Vagina (tissue), 2 donors: ENCODE data around the gene FUZ. TPM values are rescaled to one million over a fixed set of nuclear protein-coding genes. Genes with fewer than 3 reads are reported as not detected.

Experiments used
- DNase-seq, 2 donors: peaks; one replicate each; pipeline ENCODE4 v3.0.0-alpha.2; 2017; ENCODE audit errors: extremely low spot score in 2 of 2
- H3K27ac ChIP-seq: fragments of 200-600 bp; sonication (generic); one replicate; pipeline ENCODE4 v1.5.1; 2019
- H3K27me3 ChIP-seq: fragments of 200-600 bp; sonication (generic); one replicate; pipeline ENCODE4 v1.5.1; 2019
- H3K36me3 ChIP-seq, 2 donors: fragments of 200-600 bp; sonication (generic); one replicate each; pipeline ENCODE4 v1.5.1; 2017 to 2019
- H3K4me1 ChIP-seq: fragments of 200-600 bp; sonication (generic); one replicate; pipeline ENCODE4 v1.5.1; 2019
- H3K4me3 ChIP-seq, 2 donors: fragments of 200-600 bp; sonication (generic); 1 replicate in 1 of 2; 2 replicates in 1 of 2; pipeline ENCODE4 v1.5.1; 2016 to 2019
- H3K9me3 ChIP-seq: fragments of 200-600 bp; sonication (generic); one replicate; pipeline ENCODE4 v1.5.1; 2019
- POLR2A ChIP-seq, 2 donors: fragments of 450-650 bp; IDR thresholded peaks; one replicate each; pipeline ENCODE4 v1.6.1; 2017; ENCODE audit warnings: antibody characterized with exemption in 2 of 2, mild to moderate bottlenecking in 2 of 2, moderate library complexity in 2 of 2
- POLR2AphosphoS5 ChIP-seq, 2 donors: sonication (generic); formaldehyde crosslinking; IDR thresholded peaks; one replicate each; pipeline ENCODE4 v1.9.0; 2017; ENCODE audit warnings: antibody characterized with exemption in 2 of 2, mild to moderate bottlenecking in 2 of 2, low read depth in 1 of 2; ENCODE audit not compliant: insufficient read depth in 1 of 2
- intact Hi-C: fragments of 100-400 bp; cut with DNase I; formaldehyde crosslinking; loops from one replicate; pipeline ENCODE4 v1.15.1; 2023
- total RNA-seq: library from RNA; depleted of rRNA; stranded (reverse); fragments of >200 nt; gene quantifications from one replicate; pipeline ENCODE4 v1.2.3, GENCODE V29; 2016
- TF ChIP-seq, protein P1 (sequence below), 3 experiments: fragments of 450-650 bp in 2 of 3; fragments of 200-600 bp in 1 of 3; sonication (generic) in 1 of 3; IDR thresholded peaks; one replicate each; pipeline ENCODE4 v1.5.1; 2017 to 2019; ENCODE audit warnings: antibody characterized with exemption in 3 of 3, mild to moderate bottlenecking in 2 of 3, moderate library complexity in 2 of 3

Gene FUZ
- total RNA-seq, 1 donor from 2014 or later: 11.5 TPM

DNA sequence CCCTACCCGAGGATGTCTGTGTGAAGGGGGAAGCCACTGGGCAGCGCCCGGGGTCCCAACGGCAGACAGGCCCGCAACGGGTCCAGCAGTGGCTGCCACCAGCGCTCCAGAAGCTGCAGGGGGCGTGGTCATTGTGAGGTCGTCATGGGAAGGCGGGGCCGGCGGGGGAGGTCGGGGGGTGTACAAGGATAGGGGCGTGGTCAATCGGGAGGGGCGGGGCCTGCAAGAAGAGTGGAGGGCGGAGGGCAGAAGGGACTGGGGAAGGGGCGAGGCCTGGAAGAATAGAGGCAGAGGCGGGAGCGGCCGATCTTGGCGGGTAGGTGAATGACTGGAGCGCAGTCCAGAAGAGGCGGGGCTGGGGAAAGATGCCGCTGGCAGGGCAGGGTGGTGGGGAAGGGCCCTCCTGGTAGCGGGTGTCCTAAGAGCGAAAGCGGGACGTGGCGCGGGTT, 4.4 kb downstream of the FUZ start:
- Histone ChIP-seq H3K27ac (peak overlapping the region; percentile 90), H3K4me1 (peaks cover 31% of the 10 kb centered on the region), H3K9me3 (no peaks in the 10 kb centered on the region), H3K27me3 (no peaks in the 10 kb centered on the region), H3K4me3 (peak overlapping the region; percentile 66 to 92), H3K36me3 (peaks cover 0 to 18% of the 10 kb centered on the region in 2 donors)
- intact Hi-C loops: loop anchor here (5.0 kb wide), 1 partner anchor 41 kb away; the partner anchor contains the start of gene AP2A1
- TF ChIP-seq POLR2AphosphoS5 (IDR thresholded peaks at IDR 0.05; ENCODE audit: insufficient read depth in 1 of 2, low read depth in 1 of 2) (peak in 1 of 2 donors; percentile 93), POLR2A (IDR thresholded peaks at IDR 0.05) (peak in 1 of 2 donors; percentile 47)
- TF ChIP-seq, protein P1, sequence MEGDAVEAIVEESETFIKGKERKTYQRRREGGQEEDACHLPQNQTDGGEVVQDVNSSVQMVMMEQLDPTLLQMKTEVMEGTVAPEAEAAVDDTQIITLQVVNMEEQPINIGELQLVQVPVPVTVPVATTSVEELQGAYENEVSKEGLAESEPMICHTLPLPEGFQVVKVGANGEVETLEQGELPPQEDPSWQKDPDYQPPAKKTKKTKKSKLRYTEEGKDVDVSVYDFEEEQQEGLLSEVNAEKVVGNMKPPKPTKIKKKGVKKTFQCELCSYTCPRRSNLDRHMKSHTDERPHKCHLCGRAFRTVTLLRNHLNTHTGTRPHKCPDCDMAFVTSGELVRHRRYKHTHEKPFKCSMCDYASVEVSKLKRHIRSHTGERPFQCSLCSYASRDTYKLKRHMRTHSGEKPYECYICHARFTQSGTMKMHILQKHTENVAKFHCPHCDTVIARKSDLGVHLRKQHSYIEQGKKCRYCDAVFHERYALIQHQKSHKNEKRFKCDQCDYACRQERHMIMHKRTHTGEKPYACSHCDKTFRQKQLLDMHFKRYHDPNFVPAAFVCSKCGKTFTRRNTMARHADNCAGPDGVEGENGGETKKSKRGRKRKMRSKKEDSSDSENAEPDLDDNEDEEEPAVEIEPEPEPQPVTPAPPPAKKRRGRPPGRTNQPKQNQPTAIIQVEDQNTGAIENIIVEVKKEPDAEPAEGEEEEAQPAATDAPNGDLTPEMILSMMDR (IDR thresholded peaks at IDR 0.05): no peak
- DNase-seq: no peak

GRCh38 chr19:49807904-49808675, 5.0 kb downstream of the FUZ start:
- DNase-seq: no peak
- TF ChIP-seq POLR2AphosphoS5 (IDR thresholded peaks at IDR 0.05; ENCODE audit: insufficient read depth in 1 of 2, low read depth in 1 of 2) (no peak), POLR2A (IDR thresholded peaks at IDR 0.05) (no peak)
- TF ChIP-seq, protein P1 (IDR thresholded peaks at IDR 0.05): no peak
- peaks cover 30% of the 10 kb centered on the region for H3K4me1 ChIP-seq

GRCh38 chr19:49807058-49807903, 5.8 kb downstream of the FUZ start:
- Histone ChIP-seq H3K36me3 (peaks cover 0 to 30% of the 10 kb centered on the region in 2 donors), H3K9me3 (no peaks in the 10 kb centered on the region), H3K27me3 (no peaks in the 10 kb centered on the region), H3K27ac (no peak overlapping the region), H3K4me3 (no peak overlapping the region), H3K4me1 (peaks cover 27% of the 10 kb centered on the region)
- intact Hi-C loops: loop anchor here (5.0 kb wide), 1 partner anchor 40 kb away; the partner anchor contains the start of gene AP2A1
- DNase-seq: no peak
- TF ChIP-seq POLR2A (IDR thresholded peaks at IDR 0.05): no peak
- TF ChIP-seq, protein P1 (IDR thresholded peaks at IDR 0.05): no peak
- no peak for TF ChIP-seq POLR2AphosphoS5 (IDR thresholded peaks at IDR 0.05; ENCODE audit: insufficient read depth in 1 of 2, low read depth in 1 of 2)

More at GRCh38 chr19:49807904-49808675, 5.0 kb downstream of the FUZ start:
- peak overlapping the region; percentile 66 to 92 for H3K4me3 ChIP-seq
- no peaks in the 10 kb centered on the region for H3K9me3 ChIP-seq
- no peaks in the 10 kb centered on the region for H3K27me3 ChIP-seq
- H3K36me3 ChIP-seq: peaks cover 0 to 25% of the 10 kb centered on the region in 2 donors
- intact Hi-C loops: loop anchor here (5.0 kb wide), 1 partner anchor 41 kb away; the partner anchor contains the start of gene AP2A1
- peak overlapping the region; percentile 90 for H3K27ac ChIP-seq

- no peak for DNase-seq
- peaks cover 31% of the 10 kb centered on the region for H3K4me1 ChIP-seq
- TF ChIP-seq POLR2AphosphoS5 (IDR thresholded peaks at IDR 0.05; ENCODE audit: insufficient read depth in 1 of 2, low read depth in 1 of 2) (no peak), POLR2A (IDR thresholded peaks at IDR 0.05) (no peak)
- TF ChIP-seq, protein P1 (IDR thresholded peaks at IDR 0.05): no peak
- no peaks in the 10 kb centered on the region for H3K27me3 ChIP-seq
- no peak overlapping the region for H3K4me3 ChIP-seq
- no peaks in the 10 kb centered on the region for H3K9me3 ChIP-seq
- no peak overlapping the region for H3K27ac ChIP-seq
- intact Hi-C loops: loop anchor here (5.0 kb wide), 1 partner anchor 39 kb away; the partner anchor contains the start of gene AP2A1
- H3K36me3 ChIP-seq: peaks cover 0 to 30% of the 10 kb centered on the region in 2 donors
Measured at GRCh38 chr19:49806620-49806959, 6.5 kb downstream of the FUZ start.
